ENCODE results near the gene PPIL1.
A peak's percentile ranks its signal among the peaks of the same experiment; 100 is the strongest.
"Not testable (repeated sequence)": the region's sequence is repeated elsewhere in the genome, so short reads cannot be mapped to it uniquely, and the experiment has no call there.

Gene PPIL1

DNA sequence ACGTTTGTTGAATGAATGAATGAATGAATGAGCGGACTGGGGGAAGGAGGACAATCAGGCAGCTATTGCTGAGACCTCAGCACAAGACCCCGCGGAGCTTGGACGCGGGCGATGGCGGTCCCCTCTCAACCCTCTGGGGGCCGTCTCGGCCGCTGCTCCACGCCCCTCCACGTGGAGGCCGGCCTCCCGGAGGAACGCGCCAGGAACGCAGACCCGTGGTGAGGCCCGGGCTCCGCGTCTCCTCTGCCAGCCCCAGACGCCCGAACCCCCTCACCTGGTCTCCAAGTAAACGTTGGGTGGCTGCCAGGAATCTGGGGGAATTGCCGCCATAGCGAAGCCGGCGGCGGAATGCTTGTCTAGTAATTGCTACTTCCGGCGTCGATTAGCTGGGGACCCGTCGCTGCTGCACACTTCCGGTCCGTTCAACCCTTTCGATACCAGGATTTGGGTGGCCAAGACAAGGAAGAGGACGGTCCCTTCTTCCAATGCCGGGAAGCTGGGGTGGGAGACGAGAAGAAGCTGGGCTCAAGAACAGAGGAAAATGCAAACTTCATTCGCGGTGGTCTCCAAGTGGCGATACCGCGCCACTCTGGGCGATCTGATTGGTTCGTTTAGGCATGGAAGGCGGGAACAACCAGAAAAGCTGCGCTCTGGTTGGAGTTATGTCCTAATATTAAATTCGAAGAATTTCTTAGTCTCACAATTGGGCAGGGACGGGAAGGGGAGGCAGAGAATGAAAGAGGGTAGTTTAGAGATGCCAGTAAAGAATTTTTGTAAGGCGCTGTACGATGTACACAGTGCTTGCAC, at the start of gene PPIL1:
PPIL1 (minus strand) TSS at position 361 of the 807 bp plus-strand sequence; CDS start at position 330, 31 bp downstream.
- DNase-seq, result peak; percentile 90 to 92

DNA sequence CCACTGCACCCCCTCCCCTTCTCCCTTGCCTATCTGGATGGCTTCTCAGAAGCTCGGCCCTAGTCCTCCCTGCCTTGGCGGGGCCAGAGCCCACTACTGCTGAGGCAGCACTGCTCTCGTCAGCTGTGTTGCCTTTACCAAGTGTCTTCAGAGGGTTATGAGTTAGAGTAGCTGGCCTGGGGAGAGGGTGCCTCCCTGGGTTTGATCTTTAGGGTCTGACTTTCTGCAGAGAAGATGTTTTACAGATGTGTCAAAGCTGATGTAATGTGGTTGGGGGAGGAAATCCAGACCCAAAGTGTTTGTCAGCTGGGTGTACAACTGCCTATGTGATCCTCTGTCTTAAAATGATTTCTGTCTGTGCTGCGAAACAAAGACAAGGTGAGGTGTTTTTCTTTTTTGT, 49.5 kb upstream of the PPIL1 start:
- no peak for DNase-seq

DNA sequence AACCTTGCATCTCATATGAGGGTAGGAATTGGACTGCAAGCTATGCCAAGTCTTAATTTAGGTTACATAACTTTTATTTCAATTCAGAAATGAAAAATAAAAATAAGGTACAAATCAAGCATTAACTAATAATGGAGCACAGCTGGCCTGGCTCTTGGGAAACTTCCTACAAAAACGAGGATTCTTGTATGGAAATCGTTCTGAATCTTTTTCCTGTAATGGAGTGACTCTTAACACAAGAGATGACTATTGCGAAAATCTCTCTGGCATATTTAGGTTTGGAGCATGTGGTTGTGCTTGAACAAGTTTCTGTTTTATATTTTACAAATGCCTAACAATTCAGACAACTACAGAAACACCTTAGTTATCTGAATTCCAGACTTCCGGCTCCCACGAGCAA, 45.9 kb upstream of the PPIL1 start:
- DNase-seq, result no peak

DNA sequence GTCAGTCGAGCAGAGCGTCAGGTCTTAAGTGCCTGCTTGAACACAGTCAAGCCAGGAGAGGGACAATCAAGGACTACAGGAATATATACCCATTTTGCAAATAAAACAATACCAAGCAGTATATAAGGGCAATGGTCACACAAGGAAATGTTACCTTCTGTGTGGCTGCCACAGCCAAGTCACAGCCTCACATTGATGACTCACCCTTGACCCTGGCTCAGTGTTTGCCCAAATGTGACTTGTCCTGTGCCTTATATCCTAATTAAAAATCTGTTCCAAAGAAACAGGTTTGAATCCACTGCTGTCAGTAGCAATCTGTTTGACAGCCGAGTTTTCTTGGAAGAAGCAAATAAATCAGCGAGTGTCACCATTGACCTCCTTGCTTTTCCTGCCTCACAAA, 45.4 kb upstream of the PPIL1 start:
- DNase-seq, result no peak

DNA sequence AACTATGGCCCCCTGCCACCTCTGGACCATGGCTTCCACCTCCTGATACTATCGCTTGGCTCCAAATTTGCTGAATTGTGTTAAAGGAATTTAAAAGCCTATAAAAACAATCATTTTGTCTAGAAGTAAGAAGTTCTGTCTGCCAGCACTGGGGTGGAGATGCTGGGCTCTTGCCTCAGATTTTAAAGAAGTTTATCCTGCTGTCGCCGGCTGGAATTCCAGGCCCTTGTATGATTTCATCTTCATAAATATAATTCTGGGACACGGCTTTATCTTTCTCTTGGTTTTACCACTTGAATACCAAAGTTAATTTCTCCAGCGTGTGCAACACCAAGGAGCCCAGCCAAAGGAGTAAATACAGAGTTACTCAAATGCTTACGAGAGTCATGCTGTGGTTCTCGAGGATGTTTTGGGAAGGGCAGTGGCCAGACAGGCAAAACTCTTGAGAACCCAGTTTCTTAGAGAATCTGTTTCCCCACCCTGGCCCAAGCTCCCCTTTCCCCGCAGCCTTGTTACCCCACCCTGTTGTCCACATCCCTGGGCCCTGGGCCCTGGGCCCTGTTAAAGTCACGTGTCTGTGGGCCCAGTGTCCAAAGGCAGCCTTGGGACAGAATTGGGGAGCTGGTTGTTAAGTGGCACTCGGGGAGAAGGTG, 43.1 kb upstream of the PPIL1 start:
- no peak for DNase-seq

DNA sequence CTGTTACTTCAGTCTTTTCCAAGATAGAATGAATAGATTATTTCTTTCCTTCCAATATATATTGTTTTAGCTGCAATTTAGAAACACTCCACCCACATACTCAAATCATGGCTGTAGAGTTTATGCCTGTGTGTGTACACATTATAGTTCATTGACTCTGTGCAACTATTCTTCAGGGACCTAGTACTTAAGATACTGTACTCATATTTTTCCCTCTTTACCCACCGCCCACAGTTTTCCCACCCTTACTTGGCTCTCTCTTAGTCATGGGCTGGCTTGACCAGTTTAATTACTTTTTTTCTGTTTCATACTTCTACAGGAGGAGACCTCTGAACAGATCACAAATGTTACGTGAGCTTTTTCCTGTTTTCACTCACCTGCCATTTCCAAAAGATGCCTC, 41.5 kb upstream of the PPIL1 start:
- no peak for DNase-seq

DNA sequence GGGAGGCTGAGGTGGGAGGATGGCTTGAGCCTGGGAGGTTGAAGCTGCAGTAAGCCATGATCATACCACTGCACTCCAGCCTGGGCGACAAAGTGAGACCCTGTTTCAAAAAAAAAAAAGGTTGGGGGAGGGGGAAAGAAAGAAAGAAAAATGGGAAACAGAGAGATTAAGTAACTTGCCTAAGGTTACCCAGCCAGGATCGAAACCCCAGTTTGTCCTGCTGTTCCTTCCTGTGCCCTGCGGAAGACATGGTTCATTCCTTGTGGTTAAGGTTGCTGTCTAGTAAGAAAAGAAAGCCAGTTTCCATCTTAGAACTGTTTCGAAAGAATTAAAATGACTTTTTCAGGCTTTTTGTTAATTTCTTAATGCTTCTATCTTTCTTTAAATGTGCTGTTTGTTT, 41.0 kb upstream of the PPIL1 start:
- DNase-seq, result no peak

DNA sequence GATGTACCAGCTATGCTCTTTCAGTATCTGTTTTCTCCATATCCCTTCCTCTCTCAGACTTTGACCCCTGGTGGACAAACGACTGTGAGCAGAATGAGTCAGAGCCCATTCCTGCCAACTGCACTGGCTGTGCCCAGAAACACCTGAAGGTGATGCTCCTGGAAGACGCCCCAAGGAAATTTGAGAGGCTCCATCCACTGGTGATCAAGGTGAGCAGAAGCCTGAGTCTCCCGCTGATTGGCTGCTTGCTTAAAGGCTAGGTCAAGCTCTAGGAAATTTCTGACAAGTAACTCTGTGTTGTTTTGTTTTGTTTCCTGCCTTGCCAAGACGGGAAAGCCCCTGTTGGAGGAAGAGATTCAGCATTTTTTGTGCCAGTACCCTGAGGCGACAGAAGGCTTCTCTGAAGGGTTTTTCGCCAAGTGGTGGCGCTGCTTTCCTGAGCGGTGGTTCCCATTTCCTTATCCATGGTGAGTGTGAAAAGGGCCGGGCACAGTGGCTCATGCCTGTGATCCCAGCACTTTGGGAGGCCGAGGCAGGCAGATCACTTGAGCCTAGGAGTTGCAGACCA, 39.7 kb upstream of the PPIL1 start:
- no peak for DNase-seq

DNA sequence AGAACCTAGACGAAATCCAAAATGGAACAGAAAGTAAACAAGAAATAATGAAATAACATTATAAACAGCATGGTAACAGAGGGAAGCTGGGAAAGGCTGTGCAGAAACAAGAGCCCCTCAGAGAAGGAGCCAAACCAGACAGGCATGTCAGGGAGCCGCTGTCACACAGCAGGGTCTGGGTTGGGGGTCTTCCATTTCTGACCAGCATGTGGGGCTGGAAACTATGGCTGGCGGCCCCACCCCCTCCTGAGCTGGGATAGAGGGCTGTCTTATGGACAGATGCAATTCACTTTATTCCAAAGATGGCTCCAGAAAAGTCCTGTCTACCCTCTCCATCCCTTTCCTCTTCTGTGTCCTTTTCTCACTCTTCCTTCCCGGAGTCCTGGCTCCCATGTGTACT, 38.5 kb upstream of the PPIL1 start:
- no peak for DNase-seq

DNA sequence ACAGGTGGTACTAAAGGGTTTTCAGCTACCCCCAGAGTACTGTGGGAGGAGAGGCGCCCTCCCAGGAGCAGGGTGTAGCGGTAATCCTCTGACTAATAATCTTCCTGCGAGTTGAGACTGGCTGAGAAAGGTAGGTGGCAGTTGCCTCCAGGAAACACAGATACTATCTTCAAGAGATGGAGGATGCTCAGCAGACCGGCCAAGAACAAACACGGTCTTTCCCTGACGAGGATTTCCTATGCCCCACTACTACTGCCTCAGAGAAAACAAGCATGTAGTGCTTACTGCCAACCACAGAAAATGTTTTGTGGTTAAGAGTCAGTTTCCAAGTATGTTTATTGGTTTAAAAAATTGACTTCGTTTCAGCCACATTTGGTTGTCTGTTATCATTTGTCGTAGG, 38.0 kb upstream of the PPIL1 start:
- no peak for DNase-seq

DNA sequence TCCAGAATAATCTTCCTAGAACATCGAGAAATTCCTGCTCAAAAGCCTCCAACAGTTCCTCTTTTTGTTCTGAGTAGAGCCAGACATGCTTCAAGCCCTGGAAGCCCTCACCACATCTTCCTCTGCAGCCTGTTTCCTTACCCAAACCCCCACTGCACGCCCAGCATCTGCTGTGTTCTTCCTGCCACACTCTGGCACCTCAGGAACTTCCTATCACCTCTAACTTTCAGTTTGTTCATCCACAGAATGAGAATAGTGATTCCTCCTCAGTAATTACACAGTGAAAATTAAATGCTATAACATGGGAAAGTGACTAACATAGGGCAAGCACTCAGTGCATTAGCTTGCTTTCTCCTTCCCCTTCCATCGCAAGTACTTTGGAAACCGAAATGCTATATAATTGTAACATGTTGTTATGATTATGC, 37.4 kb upstream of the PPIL1 start:
- DNase-seq, result no peak

DNA sequence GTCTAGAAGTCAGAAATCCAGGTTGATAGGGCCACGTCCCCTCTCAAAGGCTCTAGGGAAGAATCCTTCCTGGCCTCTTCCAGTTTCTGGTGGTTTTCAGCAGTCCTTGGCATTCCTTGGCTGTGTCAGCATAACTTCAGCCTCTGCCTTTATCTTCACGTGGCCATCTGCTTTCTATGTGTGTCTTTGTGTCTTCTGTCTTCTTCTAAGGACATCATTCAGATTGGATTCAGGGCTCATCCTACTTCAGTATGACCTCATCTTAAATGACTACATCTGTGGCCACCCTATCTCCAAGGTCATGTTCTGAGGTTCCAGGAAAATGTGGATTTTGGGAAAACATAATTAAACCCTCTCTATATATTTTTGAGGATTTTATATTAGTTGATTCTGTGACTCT, 34.1 kb upstream of the PPIL1 start:
- DNase-seq, result no peak

DNA sequence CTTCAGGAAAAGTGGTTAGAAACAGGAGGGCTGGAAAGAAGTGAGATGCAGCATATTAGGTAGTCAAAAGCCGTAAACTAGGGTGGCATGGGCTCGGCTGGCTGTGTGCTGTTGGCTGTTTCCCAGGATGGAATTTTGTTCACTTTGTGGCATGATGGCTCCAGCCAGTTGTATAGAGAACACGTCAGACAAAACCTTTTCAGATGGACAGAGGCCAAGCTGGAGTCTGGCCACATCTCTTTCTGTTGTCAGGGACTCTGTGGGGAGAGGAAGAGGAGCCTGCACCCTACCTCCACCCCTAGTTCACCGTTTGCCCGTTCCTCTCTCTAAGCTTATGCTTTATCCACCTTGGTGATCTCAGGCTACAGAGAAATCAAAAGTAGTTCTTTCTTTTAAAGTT, 33.2 kb upstream of the PPIL1 start:
- no peak for DNase-seq

DNA sequence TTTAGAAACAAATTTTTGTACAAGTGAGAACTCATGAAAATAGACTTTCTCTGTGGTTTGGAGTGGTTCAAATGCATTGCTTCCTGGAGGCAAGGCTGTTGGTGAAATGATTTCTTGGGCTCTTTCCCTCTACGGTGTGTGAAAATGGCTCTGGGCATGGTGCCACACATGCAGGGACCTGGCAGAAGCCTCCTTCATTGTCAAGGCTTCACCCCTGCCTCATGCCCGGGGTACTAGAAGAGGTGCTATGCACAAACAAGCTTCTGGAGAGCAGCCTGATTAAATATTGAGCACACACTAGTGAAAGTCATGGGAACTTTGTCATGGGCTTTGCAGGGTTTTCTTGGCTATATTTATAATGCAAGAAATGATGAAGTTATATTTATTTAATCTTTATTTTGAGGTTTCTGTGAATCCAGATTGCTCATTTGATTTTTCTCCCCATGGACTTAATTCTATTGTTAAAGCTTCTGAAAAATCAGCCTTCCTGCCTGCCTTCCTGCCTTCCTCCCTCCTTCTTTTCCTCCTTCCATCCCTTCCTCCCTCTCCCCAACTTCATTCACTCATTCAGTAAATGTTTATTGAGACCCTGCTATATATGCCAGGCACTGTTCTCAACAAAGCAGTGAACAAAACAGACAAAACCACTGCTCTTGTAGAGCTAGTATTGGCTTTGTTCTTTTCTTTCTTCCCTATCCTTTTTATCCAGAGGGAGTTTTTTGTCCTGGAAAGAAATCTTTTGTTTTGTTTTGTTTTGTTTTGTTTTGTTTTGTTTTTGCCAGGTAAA, 32.1 kb upstream of the PPIL1 start:
- peak in 1 of 2 experiments; percentile 30 for DNase-seq

DNA sequence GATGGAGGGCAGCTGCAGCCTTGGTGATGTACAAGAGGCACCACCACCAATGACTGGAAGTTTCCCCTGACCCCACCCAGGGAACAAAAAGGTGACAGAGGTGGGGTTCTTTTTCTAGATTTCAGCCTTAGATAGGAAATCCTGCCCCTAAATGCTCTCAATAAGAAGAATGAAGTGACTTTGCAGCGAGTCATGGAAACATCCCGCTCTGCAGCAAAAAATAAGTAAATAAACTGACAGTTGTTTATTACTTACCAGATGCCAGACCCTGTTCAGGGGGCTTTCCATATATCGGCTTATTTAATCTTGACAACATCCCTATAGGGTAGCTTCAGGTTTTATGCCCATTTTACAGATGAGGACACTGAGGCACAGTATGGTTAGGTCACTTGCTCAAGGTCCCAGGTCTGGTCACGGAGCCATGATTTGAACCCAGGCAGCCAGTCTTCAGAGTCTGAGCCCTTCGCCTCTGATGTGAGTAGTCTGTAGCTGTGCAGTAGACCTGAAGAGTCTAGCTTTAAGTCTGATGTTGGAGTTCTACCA, 30.3 kb upstream of the PPIL1 start:
- no peak for DNase-seq

DNA sequence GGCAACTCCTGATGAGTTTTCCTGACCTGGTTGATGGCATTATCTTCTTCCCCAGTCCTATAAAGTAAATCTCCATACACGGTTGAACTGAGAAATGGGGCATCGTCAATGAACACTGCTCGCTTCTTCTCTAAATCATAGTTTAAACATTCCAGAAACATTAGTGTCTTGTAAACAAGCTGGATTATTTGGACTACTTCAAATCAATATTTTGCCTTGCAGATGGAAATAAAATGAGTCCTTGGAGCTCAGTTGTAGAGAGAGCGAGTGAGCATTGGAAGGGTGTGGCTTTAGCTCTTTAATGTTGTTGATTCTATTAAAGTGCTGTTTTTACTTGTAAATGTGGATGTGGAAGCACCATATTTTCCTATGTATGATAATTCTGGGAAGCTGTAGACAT, 29.5 kb upstream of the PPIL1 start:
- no peak for DNase-seq

DNA sequence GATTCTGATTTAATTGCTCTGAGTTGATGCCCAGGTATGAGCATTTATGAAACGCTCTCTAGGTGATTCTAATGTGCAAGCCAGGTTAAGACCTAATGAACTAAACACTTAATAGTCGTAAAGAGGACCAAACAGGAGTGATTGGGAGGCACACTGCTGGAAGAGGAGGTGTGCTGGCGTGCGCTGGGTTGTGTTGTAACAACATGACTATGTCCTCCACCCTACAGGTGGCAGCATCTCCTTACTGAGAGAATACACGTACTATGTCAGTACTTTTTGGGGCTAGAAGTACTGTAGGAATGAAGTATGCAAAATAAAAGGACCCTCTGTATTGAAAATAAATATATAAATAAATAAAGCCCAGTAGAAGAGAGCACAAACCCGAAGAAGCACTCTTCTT, 23.0 kb upstream of the PPIL1 start:
- no peak for DNase-seq

DNA sequence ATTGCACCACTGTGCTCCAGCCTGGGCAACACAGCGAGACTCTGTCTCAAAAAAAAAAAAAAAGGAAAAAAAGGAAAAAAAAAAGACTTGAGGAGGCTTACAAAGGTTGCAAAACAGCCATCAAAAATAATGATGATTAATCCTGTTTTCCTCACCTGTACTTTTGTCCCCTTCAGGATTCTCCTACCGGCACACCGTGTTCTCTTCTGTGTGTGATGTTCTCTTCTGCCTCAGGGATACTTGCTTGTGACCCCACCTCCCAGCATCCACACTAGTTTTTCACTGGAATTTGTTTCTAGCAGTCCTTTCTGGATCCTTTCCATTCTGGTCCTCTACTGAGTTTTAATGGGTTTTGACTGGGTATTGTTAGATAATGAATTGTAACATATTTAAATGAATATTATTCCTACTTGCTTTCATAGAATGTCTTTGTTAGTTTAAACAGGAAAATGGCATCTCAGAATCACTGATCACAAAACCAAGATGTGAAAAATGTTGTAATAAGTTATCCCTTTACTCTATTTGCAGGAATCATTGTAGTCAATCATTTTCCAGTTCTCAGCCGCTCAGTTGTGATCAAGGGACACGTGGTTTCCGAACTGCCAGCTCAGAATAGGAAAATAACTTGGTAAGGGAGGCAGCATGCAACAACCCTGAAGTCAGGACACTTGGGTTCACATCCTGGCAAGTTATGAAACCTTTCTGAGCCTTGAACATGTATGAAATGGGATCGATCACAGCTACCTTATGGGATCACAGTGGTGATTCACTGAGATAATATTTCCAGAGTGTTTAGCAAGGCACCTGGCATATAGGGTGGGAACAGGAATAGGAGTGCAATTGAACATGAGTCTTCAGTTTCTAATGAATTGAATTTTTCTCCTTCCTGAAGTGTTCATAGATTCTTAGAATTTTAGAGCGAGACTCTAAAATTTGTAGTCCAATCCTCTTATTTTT, 19.7 kb upstream of the PPIL1 start:
- DNase-seq, result no peak

DNA sequence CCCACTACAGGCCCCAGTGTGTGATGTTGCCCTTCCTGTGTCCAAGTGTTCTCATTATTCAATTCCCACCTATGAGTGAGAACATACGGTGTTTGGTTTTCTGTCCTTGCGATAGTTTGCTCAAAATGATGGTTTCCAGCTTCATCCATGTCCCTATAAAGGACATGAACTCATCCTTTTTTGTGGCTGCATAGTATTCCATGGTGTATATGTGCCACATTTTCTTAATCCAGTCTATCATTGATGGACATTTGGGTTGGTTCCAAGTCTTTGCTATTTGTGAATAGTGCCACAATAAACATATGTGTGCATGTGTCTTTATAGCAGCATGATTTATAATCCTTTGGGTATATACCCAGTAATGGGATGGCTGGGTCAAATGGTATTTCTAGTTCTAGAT, 16.6 kb upstream of the PPIL1 start:
- DNase-seq, result not testable (repeated sequence)

DNA sequence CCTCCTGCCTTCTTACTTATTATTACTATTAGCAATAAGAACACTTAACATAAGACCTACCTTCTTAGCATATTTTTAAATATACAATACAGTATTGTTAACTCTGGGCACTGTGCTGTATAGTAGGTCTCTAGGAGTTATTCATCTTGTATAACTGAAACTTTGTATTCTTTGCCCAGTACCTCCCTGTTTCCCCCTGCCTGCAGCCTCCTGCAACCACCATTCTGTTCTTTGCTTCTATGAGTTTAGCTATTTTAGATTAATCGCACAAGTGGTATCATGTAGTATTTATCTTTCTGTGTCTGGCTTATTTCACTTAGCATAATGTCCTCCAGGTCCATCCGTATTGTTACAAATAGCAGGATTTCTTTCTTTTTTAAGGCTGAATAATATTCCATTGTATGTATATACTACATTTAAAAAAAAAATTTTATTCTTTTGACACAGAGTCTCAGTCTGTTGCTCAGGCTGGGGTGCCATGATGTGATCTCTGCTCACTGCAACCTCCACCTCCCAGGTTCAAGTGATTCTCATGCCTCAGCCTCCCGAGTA, 15.6 kb upstream of the PPIL1 start:
- no peak for DNase-seq

DNA sequence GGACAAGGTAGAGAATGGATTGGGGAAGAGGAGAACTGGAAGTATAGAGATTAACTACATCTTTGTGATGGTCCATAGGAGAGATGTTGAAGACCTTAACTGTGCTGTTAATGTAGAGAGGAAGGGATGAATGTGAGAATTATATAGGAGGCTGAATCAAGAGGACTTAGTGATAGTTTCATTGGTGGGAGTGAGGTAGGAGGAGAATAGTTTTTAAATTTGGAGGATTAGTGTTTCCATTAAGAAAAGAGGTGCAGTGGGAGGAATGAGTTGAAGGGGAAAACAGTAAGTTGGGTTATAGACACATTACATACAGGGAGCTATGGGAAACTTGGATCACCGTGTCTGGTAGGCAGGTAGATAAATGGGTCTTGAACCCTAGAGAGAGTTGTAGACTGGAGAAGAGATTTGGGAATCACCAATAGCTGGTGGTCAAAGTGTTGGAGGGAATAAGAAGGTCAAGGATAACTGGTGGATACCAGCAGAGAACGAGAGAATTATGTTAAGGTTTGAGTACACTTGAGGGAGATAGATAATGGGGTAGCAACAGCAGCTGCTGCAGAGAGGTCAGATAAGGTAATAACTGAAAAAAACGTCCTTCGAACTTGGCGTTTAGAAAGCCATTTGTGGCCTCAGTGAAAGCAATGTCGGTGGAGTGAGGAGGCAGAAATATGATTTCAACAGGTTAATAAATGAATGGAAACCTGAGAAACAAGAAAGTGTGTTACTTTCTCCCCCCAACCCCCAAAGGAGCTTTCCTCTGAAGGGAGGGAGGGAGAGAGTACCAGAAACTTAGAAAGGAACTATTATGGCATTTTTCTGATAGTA, 14.3 kb upstream of the PPIL1 start:
- DNase-seq, result no peak

Data from SHP77 (cell line).